Hepatocyte (in vitro differentiated cells): ENCODE results near the gene PHOX2B.

ENCODE experiments used
- EZH2 ChIP-seq: fragments of 200-600 bp; sonication (generic); IDR thresholded peaks from 2 replicates; pipeline ENCODE4 v1.6.1; 2016; ENCODE audit warnings: antibody characterized with exemption, mild to moderate bottlenecking, borderline replicate concordance
- EZH2phosphoT487 ChIP-seq: fragments of 200-600 bp; sonication (generic); IDR thresholded peaks from one replicate; pipeline ENCODE4 v1.6.1; 2018; ENCODE audit warnings: antibody characterized with exemption, mild to moderate bottlenecking, low read depth, moderate library complexity; ENCODE audit not compliant: unreplicated experiment, severe bottlenecking
- TF ChIP-seq, protein P1 (sequence below): fragments of 200-600 bp; sonication (generic); IDR thresholded peaks from 2 replicates; pipeline ENCODE4 v1.5.1; 2016; ENCODE audit warnings: antibody characterized with exemption, mild to moderate bottlenecking; ENCODE audit not compliant: poor library complexity

- TF ChIP-seq EZH2 (peak; percentile 93), EZH2phosphoT487 (peak; percentile 72)
- TF ChIP-seq, protein P1, sequence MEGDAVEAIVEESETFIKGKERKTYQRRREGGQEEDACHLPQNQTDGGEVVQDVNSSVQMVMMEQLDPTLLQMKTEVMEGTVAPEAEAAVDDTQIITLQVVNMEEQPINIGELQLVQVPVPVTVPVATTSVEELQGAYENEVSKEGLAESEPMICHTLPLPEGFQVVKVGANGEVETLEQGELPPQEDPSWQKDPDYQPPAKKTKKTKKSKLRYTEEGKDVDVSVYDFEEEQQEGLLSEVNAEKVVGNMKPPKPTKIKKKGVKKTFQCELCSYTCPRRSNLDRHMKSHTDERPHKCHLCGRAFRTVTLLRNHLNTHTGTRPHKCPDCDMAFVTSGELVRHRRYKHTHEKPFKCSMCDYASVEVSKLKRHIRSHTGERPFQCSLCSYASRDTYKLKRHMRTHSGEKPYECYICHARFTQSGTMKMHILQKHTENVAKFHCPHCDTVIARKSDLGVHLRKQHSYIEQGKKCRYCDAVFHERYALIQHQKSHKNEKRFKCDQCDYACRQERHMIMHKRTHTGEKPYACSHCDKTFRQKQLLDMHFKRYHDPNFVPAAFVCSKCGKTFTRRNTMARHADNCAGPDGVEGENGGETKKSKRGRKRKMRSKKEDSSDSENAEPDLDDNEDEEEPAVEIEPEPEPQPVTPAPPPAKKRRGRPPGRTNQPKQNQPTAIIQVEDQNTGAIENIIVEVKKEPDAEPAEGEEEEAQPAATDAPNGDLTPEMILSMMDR: no peak
These were observed 1.9 kb downstream of the PHOX2B start for GRCh38 chr4:41746440-41747229.
